Tibial nerve (tissue), 3 donors: ENCODE results near the gene PSMA3.

Experiments
- POLR2A ChIP-seq, 2 donors: fragments of 450-650 bp; IDR thresholded peaks; one replicate each; pipeline ENCODE4 v1.6.1; 2017; ENCODE audit warnings: antibody characterized with exemption in 2 of 2, mild to moderate bottlenecking in 2 of 2, moderate library complexity in 2 of 2
- TF ChIP-seq, protein P1 (sequence below), 5 experiments: fragments of 200-600 bp in 3 of 5; fragments of 450-650 bp in 2 of 5; sonication (generic) in 3 of 5; IDR thresholded peaks; one replicate each; pipeline ENCODE4 v1.5.1; 2016 to 2019; ENCODE audit warnings: antibody characterized with exemption in 5 of 5, mild to moderate bottlenecking in 3 of 5, moderate library complexity in 2 of 5

DNA sequence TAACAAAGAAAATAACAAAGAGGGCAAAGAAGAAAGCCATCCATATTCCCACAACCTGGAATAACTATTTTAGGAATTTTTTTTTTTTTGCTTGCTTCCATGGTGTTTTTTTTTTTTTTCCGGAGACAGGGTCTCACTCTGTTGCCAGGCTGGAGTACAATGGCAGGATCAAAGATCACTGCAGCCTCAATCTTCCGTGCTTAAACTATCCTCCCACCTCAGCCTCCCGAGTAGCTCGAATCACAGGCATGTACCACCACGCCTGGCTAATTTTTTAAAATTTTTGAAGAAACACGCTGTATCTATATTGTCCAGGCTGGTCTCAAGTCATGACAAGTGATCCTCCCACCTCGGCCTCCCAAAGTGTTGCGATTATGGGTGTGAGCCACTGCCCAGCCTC is 33.5 kb downstream of the PSMA3 start:
- TF ChIP-seq, protein P1, sequence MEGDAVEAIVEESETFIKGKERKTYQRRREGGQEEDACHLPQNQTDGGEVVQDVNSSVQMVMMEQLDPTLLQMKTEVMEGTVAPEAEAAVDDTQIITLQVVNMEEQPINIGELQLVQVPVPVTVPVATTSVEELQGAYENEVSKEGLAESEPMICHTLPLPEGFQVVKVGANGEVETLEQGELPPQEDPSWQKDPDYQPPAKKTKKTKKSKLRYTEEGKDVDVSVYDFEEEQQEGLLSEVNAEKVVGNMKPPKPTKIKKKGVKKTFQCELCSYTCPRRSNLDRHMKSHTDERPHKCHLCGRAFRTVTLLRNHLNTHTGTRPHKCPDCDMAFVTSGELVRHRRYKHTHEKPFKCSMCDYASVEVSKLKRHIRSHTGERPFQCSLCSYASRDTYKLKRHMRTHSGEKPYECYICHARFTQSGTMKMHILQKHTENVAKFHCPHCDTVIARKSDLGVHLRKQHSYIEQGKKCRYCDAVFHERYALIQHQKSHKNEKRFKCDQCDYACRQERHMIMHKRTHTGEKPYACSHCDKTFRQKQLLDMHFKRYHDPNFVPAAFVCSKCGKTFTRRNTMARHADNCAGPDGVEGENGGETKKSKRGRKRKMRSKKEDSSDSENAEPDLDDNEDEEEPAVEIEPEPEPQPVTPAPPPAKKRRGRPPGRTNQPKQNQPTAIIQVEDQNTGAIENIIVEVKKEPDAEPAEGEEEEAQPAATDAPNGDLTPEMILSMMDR (IDR thresholded peaks at IDR 0.05): no peak
- TF ChIP-seq POLR2A (IDR thresholded peaks at IDR 0.05): no peak
